ENCODE results near the gene TMA7B. TPM values are rescaled to one million over a fixed set of nuclear protein-coding genes. Genes with fewer than 3 reads are reported as not detected.

The TMA7B gene
- total RNA-seq, 1 donor from 2014 or later: not detected

DNA sequence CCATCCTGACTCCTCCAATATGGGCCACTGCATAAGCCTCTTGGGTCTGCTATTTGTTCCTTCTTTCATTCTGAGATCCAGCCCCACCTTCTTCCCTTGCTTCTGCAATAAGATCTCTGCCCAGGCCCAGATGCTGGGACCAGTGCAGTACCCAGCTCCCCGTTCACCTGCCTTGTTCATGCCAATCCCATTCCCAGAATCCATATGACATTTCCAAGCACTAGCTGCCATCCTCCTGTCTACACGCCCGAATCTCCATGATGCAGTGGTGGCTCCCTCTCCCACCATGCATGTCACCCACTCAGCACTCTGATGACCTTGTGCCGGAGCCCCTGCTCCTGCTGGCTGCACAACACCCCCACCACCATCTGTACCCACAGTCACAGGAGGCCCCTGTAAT is 23.1 kb downstream of the TMA7B start:
- no peaks in the 10 kb centered on the region for H3K36me3 Mint-ChIP-seq
- H3K4me3 Mint-ChIP-seq: no peak overlapping the region
- TF ChIP-seq, protein P1, sequence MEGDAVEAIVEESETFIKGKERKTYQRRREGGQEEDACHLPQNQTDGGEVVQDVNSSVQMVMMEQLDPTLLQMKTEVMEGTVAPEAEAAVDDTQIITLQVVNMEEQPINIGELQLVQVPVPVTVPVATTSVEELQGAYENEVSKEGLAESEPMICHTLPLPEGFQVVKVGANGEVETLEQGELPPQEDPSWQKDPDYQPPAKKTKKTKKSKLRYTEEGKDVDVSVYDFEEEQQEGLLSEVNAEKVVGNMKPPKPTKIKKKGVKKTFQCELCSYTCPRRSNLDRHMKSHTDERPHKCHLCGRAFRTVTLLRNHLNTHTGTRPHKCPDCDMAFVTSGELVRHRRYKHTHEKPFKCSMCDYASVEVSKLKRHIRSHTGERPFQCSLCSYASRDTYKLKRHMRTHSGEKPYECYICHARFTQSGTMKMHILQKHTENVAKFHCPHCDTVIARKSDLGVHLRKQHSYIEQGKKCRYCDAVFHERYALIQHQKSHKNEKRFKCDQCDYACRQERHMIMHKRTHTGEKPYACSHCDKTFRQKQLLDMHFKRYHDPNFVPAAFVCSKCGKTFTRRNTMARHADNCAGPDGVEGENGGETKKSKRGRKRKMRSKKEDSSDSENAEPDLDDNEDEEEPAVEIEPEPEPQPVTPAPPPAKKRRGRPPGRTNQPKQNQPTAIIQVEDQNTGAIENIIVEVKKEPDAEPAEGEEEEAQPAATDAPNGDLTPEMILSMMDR (conservative IDR thresholded peaks at IDR 0.05): no peak
- H3K27me3 Mint-ChIP-seq: peaks cover 15% of the 10 kb centered on the region
- DNase-seq (ENCODE audit: extremely low spot score, unreplicated experiment): no peak
- no peaks in the 10 kb centered on the region for H3K9me3 Mint-ChIP-seq
- peak overlapping the region; percentile 68 for H3K27ac Mint-ChIP-seq
- peaks cover 4% of the 10 kb centered on the region for H3K4me1 Mint-ChIP-seq (ENCODE audit: unreplicated experiment)

DNA sequence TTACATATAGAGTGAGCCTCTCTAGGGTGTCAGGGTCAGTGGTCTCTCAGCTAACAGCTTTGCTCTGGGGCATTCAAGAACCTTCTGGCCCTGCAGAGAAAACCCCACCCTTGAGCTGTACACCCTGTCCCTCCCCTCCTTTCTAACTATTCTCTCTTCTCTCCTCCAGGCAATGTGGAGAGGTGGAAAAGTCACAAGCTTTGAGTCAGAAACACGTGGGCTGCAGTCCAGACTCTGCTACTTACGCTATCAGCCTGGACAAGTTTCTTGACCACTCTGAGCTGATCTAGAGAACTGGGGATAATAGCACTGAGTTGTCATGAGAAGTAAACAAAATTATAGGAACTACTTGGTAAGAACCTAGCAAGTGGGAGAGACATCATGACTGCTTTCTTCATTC is 23.8 kb downstream of the TMA7B start:
- H3K36me3 Mint-ChIP-seq: no peaks in the 10 kb centered on the region
- H3K4me3 Mint-ChIP-seq: no peak overlapping the region
- peaks cover 4% of the 10 kb centered on the region for H3K4me1 Mint-ChIP-seq (ENCODE audit: unreplicated experiment)
- no peak for DNase-seq (ENCODE audit: extremely low spot score, unreplicated experiment)
- peaks cover 19% of the 10 kb centered on the region for H3K27me3 Mint-ChIP-seq
- no peaks in the 10 kb centered on the region for H3K9me3 Mint-ChIP-seq
- TF ChIP-seq, protein P1 (conservative IDR thresholded peaks at IDR 0.05): no peak
- H3K27ac Mint-ChIP-seq: peak overlapping the region; percentile 68

DNA sequence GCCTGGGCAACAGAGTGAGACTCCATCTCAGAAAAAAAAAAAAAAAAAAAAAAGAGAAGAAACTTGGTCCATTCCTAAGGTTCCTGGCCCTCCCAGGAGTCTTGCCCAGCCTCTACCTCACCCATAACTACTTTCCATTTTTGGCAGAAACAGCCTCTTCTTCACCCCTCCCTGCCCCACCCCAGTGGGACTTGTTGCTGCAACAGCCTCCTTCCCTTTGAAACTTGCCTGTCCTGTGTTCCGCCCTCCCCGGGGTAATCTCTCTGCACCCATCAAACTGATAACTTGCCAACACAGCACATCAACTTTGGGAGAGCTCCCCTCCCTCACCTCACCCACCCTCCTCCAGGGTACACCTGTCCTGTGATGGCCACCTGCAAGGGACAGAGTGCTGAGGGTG is 24.5 kb downstream of the TMA7B start:
- H3K9me3 Mint-ChIP-seq: no peaks in the 10 kb centered on the region
- peaks cover 8% of the 10 kb centered on the region for H3K4me1 Mint-ChIP-seq (ENCODE audit: unreplicated experiment)
- peaks cover 25% of the 10 kb centered on the region for H3K27me3 Mint-ChIP-seq
- TF ChIP-seq, protein P1 (conservative IDR thresholded peaks at IDR 0.05): no peak
- H3K27ac Mint-ChIP-seq: peak overlapping the region; percentile 86
- H3K4me3 Mint-ChIP-seq: no peak overlapping the region
- no peak for DNase-seq (ENCODE audit: extremely low spot score, unreplicated experiment)
- H3K36me3 Mint-ChIP-seq: no peaks in the 10 kb centered on the region

DNA sequence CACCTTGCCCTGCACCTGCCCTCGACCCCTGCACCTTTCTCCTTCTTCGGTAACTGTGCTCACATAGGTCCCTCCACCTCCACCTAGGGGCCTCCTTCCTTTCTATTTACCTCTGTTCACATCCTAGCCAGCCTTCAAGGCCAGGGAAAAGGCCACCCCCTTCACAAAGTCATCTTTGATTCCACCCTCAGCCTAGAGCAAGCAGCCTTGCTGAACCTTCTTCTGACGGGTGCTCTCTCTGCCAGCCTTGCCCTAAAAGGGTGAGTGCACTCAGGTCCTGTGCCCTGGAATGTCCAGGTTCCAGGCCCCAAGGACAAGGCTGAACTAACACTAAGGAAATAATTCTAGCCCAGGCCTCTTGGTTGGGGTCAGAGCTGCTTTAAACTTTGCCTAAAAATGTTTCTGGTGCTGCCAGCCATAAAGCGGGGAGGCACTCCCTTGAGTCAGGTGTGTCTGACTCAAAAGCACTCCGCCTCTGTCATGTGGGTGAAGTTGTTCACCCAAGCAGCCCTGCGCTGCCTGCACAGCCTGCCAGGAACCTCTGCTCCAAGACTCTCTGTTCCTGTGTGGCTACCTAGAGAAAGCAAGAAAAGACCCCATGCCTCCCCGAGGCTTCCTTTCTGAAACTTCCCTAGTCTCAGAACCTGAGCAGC is 25.3 kb downstream of the TMA7B start:
- Mint-ChIP-seq H3K27me3 (peaks cover 25% of the 10 kb centered on the region), H3K9me3 (no peaks in the 10 kb centered on the region), H3K4me1 (ENCODE audit: unreplicated experiment) (peaks cover 9% of the 10 kb centered on the region), H3K27ac (peak overlapping the region; percentile 86), H3K4me3 (peak overlapping the region; percentile 64), H3K36me3 (no peaks in the 10 kb centered on the region)
- DNase-seq (ENCODE audit: extremely low spot score, unreplicated experiment): no peak
- TF ChIP-seq, protein P1 (conservative IDR thresholded peaks at IDR 0.05): no peak

DNA sequence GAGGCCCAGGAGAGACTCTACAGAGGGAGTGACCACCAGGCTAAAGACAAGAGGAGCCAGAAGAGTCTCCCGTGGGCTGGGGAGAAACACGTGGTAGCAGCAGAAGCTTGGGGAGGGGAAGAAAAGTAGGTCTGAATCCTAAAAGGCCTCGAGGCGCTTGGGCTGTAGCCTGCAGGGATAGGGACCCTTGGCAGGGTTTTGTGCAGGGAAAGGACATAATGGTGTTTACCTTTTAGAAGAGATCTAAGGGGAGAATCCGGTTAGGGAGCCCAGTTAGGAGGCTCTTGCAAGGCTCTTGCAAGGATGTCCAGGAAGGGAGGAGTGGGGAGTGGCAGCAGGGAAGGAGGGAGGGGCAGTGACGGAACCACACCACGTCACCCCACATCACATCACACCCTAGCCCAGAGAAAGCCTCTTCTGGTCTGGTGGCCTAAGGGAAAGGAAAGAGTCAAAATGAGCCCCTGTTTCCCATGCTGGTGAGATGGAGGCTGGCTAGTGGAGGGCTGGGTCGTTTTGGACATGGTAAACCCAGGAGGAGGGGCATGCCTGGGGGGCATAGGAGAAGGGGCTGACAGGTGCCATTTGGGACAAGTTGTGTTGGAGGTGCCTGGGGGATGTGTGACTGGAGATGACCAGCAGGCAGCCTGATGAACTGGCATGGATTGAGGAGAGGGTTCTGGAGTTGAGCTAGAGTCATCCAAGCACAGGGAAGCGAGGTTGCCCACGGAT is 28.4 kb downstream of the TMA7B start:
- Mint-ChIP-seq H3K4me1 (ENCODE audit: unreplicated experiment) (peaks cover 13% of the 10 kb centered on the region), H3K27ac (peak overlapping the region; percentile 75), H3K36me3 (no peaks in the 10 kb centered on the region), H3K27me3 (peaks cover 43% of the 10 kb centered on the region), H3K9me3 (no peaks in the 10 kb centered on the region), H3K4me3 (no peak overlapping the region)
- no peak for DNase-seq (ENCODE audit: extremely low spot score, unreplicated experiment)
- TF ChIP-seq, protein P1 (conservative IDR thresholded peaks at IDR 0.05): no peak
